DMS79 (cell line): ENCODE data around the gene SLC5A11.

Experiments used
- DNase-seq: peaks from one replicate; lab custom pipeline; 2025; lab: John Stamatoyannopoulos, UW

Gene SLC5A11

DNA sequence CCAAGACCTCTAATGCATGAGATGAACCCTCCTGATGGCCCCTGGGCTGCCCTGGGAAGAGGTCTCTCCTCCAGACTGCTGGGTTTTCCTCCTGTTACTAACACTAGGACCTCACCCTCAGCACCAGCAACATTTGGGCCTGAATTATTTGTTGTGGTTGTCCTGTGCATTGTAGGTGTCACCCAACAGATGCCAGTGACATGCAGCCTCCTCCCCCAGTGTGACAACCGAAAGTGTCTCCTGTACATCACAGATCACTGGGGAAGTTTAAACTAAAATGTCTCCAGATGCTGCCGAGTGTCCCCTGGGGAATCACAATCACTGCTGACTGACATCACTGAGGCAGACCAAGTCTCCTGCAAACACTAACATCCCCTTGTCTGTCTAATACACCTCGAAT is 74.8 kb downstream of the SLC5A11 start:
- no peak for DNase-seq

GRCh38 chr16:24921229-24921628 is 75.5 kb downstream of the SLC5A11 start:
- DNase-seq = no peak

- DNase-seq = no peak
These were observed 79.4 kb downstream of the SLC5A11 start for GRCh38 chr16:24925163-24925562.

GRCh38 chr16:24929409-24929808 is 83.6 kb downstream of the SLC5A11 start:
- DNase-seq = no peak

GRCh38 chr16:24930440-24930839 is 84.7 kb downstream of the SLC5A11 start:
- no peak for DNase-seq

DNA sequence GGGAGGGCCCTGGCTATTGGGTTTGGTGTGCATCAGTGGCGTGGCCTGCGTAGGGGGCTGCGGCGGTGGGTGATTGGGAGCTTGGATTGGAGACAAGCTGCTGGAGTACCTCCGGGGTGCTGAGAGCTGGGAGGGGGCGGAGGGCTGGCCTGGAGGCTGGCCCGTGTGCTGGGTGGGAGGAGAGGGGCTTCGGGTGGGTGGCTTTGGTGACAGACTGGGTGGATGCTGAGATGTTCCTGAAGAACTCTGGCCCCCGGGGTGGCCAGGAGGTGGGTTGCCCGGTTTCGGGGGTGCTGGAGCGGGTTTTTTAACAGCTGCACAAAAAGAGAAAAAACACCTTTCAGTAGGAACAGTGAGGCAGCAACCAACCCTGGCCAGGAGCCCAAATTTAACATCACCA is 85.3 kb downstream of the SLC5A11 start:
- no peak for DNase-seq

DNA sequence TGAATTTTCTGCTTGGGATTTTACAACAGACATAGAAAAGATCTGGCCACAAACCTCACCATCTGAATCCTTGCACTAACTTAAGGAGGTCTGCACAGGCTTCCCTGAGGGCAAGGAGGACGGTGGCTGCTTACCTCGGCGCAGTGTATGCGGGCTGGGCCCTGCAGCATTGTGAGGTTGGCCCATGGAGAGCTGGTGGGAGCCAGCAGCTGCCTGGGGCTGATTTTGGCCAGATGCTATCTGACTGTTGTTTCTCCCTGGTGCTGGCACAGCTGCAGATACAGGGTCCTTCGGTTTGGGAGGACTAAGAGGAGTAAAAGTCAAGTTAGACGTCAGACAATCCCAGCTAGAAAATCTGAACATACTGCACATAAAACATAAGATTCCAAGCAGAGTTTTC is 89.6 kb downstream of the SLC5A11 start:
- no peak for DNase-seq

GRCh38 chr16:24936151-24936550 is 90.4 kb downstream of the SLC5A11 start:
- no peak for DNase-seq

GRCh38 chr16:24939224-24939623 is 93.5 kb downstream of the SLC5A11 start:
- DNase-seq = no peak

DNA sequence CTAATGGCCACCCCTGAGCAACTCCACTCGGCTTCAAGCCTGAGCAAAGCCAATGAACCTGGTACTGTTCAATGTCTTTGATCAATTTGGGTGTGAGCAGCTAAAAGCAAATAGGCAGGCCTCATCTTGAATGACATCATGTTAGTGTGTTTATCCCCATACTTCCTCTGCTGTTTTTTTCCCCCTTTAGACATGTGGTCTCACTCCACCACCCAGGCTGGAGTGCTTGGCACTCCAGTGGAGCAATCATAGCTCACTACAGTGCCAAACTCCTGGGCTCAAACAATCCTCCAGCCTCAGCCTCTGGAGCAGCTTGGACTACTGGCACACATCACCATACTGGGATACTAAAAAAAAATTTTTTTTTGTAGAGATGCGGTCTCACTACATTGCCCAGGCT is 94.0 kb downstream of the SLC5A11 start:
- DNase-seq = no peak

DNA sequence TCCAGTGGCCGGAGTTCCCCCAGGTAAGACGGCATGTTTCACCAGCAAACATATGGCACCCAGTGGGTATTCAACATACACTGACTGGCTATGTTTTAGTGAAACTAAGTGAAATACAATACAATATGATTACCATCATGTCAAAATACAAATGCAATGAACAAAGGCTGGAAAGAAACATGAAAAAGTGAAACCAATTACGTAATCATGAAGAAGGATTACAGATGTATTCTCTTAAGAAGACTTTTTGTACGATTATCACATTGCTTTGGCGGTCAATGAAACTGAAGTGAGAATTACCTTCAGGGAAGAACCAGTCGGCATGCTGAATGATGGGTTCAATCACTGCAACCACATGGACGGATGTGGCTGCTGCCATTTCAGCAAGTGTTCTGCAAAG is 97.7 kb downstream of the SLC5A11 start:
- DNase-seq = no peak

GRCh38 chr16:24944206-24944605 is 98.4 kb downstream of the SLC5A11 start:
- no peak for DNase-seq

DNA sequence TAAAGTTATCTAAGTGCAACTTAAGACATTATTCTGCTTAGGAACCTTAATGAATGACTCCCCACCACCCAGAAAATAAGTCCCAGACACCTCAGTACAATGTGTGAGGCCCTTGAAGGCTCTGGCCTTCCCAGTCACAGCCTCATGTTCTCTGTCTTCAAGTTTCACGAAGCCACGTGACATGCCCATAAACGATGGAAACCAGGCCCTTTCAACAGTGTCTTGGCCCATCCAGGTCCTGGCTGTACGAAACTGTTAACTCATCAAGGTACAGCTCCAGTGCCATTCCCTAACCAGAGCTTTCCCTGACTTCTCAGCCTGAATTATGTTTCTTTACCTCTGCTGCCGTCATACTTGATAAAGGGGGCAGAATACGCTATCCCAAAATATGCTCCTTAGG is 100.4 kb downstream of the SLC5A11 start:
- DNase-seq = no peak

DNA sequence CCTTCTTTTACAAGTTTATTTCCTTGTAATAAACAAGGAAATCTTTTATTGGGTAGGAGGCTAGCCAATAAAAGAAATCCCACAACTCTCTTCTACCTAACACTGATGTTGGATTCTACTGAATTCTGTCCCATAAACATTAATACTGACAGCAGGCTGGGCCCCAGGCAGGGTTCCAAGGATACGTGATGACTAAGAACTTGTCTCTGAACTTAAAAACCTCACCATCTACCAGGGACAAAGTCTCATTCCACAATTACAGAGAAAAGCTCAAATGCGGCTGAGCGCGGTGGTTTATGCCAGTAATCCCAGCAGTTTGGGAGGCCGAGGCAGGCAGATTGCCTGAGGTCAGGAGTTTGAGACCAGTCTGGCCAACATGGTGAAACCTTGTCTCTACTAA is 104.5 kb downstream of the SLC5A11 start:
- no peak for DNase-seq

- DNase-seq = no peak
These were observed 107.5 kb downstream of the SLC5A11 start for GRCh38 chr16:24953306-24953705.

- DNase-seq = no peak
These were observed 108.0 kb downstream of the SLC5A11 start for GRCh38 chr16:24953721-24954120.

- DNase-seq = no peak
These were observed 108.4 kb downstream of the SLC5A11 start for GRCh38 chr16:24954137-24954536.

GRCh38 chr16:24955975-24956731 is 110.4 kb downstream of the SLC5A11 start:
- DNase-seq = no peak

- DNase-seq = no peak
These were observed 112.1 kb downstream of the SLC5A11 start for GRCh38 chr16:24957887-24958286.
